ENCODE results near the gene ALG1.
"Not testable (repeated sequence)": the region's sequence is repeated elsewhere in the genome, so short reads cannot be mapped to it uniquely, and the experiment has no call there.

The ALG1 gene

DNA sequence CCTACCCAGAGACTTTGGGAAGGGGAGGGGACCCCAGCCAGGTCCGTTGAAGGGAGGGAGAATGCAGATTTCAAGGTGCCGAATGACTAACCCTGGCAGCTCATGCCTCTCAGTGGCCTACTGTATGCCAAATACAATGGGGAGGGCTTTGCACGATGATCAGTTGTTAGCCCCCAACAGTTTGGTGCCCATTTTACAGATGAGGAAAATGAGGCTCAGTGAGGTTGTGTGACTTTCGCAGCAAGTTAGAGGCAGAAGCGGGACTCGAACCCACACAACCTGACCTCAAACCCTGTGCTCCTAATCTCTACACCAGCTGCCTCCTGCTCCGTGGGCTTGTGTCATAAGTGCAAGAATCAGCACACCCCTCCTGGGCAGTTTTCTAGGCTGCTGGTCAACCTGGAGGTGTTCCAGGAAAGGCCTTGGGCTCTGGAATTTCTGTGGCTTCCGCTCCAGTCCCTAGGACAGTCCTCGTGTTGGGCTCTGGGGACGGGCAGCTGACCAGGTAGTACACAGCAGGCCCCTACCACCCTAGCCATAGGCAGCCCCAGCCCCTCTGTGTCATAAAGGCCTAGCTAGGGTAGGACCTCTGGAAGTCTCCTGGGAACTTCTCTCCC is 26.0 kb upstream of the ALG1 start:
- DNase-seq: no peak

DNA sequence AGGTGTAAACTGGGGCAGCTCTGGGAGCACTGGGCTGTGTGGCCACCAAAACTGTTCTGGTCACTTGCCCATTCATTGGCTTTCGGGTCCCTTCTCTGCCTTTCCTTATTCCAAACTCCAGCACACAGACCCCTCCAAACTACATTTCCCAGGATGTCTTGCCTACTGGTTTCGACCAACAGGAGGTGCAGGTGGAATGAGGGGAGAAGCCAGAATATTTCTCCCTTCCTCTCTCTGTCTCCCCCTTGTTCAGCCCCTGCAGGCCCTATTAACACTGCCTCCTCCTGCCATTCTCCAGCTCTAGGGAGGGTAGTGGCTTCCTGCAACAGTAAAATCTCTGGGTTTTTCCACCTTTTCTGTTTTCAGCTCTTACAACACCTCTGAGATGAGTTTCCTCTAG is 24.7 kb upstream of the ALG1 start:
- no peak for DNase-seq

DNA sequence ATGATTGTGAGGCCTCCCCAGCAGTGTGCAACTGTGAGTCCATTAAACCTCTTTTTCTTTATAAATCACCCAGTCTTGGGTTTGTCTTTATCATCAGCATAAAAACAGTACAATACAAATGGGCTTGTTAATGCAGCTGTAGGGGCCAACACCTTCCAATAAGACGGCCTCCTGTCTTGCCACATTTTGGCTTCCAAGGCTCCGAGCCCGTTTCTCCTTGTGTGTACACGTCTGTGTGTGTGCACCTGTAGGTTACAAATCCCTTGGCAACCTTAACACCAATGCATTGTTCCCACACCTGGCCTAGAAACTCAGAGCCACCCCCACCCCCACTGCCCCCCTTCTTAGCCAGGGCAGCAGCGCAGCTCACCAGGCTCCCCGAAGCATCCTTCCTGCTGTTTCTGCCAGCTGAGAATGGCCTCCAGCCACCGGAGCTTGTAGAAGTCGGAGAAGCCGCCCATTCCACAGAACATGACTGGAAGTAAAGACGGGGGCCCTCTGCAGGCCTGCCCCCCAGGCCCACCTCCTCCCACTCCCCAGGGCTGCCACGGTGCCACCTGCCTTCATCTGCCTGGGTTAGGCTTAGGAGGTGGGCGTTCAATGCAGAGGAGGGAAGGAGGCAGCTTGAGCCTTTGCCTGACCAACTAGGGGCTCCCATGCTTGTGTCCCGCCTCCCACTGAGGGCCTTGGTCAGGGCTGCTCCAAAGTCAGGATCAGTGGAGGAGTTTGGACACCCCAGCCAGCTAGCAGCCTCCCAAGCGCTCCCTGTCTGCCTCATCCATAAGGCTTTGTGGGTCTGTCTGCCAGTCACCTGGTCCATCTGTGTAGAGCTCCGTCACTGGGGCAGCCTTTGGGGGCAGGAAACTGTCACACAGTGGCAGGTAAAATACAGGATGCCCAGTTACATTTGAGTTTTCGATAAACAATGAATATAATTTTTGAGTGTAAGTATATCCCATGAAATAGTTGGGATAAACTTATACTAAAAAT is 16.5 kb upstream of the ALG1 start:
- DNase-seq: no peak

DNA sequence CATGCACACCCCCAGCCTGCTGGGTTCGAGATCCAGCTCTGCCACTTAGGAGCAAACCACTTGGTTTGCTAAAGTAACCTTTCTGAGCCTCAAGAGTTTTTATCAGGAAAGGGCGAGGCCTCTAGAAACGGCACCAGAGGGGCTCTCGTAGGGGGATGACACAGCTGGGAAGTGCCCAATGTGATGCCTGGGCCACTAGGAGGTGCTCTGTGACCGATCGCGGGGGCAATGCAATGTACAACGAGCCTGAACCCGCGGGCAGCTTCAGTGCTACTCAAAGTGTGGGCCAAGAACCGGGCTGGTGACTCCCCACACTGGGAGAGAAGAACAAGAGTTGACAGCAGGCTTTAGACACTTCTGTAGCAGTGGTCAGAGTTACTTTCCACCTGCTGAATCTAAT is 15.3 kb upstream of the ALG1 start:
- DNase-seq: peak; percentile 68

DNA sequence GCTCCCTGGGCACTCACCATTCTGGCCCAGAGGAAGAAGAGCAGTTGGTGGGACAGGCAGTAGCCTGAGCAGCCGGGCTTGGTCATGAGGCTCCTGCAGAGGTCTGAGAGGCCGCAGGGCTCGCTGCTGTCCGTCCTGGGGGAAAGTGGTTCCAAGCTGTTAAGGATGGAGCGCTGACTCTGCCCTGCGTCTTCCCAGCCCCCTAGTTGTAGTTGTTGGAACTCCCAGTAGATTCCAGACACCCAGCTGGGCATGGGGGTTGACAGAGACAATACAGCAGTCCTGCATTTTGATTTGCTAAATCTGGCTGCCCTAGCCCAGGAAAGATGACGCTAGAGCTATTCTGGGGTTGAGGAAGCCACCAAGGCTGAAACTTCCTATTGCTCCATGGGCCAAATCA is 13.2 kb upstream of the ALG1 start:
- DNase-seq: no peak

DNA sequence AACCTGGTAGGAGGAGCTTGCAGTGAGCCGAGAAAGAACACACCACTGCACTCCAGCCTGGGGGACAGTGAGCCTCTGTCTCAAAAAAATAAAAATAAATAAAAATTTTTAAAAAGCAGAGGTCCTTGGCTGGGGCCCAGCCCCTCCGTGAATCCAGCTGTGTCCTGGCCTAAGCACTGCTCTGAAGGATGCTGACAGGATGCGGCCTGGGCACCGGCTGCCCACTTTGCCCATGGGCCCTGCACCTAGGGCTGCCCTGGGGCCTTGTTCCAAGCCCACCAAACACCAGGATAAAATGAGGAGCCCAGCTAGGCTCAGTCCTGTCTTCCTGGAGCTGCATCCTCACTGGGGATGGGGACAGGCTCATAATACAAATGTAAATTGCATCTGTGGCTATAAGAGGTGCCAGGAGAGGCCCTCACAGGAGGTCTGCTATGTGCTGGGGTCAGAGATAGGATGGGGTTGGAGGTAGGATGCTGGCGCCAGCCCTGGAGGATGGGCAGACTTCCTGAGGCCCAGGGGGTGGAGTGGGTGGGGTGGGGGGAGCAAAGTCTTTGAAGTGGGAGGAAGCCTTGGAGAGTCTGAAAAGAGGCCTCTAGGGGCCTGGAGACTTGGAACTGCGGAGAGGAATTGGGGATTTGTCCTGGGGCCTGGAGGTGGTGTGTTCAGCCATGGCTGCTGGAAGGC is 12.1 kb upstream of the ALG1 start:
- no peak for DNase-seq

DNA sequence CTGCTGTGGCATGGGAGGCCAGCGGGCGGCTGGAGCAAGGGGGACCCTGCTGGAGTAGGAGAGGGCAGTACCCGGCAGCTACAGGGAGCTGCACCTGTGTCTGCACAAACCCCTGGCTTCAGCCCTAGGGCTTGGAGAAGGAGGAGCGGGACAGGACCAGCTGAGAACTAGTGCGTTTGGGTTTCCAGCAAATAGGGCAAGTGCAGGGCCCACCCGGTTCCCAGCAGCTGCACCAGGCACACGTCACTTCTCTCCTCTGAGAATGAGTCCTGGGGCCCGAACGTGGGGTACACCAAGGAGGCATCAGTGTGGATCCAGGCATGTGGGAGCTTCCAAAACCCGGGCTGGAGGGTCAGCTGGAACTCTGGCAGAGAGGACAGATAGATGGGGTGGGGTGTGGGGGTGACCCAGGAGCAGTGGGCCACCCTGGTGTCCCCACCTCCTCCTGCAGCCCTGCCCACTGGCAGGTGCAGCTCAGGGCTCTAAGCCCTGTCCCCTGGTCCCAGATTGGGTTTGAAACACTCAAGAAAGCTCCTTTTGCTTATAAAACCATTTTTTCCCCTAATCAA is 11.5 kb upstream of the ALG1 start:
- DNase-seq: no peak

DNA sequence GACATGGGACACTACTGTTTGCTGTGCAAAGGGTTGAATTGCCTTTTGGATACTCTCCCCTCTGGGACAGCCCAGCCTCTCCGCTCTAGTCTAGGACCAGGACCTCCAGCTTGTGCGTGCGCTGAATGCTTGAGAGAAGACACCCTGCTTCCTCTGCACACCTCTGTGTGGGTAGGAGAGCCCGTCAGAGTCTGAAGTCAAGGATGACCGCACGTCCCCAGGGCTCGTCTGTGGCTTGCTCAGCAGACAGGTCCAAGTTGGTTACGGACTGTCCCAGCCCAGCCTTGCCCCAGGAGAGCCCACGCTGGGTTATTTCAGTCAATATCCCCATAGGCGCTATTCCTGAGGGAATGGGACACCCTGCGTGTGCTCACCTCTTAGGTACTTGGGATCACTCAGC is 9.6 kb upstream of the ALG1 start:
- DNase-seq: no peak

DNA sequence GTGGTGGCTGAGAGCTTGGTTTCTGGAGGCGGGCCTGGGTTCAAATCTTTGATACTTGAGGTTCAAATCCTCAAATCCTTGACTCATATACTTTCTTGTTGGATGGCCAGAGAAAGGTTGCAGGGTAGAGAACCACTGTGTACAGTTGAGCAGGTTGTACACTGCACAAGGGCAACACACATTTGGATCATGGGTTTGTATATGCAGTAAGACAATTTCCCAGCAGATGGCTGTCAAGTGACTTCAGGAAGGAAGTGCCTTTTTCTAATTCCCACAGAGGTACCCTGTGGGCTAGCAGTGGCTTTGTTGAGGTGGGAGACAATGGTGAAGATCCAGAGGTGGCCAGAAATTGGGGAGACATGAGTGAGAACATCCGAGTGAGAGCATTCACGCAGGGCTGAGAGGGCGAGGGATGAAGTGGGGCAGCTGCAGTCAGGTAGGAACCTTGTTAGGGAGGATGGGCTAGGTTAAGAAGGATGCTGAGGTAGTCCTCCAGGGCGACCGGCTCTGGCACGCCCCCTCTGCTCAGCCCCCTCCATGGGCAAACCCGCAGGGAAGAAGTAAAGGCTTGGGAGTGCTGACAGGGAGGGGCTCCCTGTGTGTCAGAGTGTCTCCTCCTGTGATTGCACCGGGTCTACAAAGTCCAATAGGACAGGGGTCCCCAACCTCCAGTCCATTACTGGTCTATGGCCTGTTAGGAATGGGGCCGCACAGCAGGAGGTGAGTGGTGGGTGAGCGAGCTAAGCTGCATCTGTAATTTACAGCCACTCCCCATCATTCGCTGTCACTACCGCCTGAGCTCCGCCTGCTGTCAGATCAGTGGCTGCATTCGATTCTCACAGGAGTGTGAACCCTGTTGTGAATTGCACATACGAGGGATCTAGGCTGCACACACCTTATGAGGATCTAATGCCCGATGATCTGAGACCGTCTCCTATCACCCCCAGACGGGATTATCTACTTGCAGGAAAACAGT is 8.6 kb upstream of the ALG1 start:
- no peak for DNase-seq

DNA sequence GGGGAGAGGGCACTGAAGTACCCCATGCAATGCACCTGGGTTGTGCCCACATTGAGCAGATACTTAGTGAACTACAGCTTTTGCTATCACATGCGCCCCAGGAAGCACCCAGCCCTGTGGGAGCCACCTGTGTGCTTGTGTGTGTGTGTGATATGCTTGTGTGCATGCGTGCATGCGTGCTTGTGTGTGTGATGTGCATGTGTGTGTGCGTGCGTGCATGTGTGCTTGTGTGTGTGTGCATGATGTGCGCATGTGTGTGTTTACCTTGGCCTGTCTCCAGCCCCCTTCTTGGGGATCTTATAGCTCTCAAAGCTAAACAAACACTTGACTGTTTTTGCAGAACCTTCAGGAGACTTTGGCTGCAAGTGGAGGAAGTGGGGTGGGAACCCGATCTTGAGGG is 6.7 kb upstream of the ALG1 start:
- DNase-seq: no peak

DNA sequence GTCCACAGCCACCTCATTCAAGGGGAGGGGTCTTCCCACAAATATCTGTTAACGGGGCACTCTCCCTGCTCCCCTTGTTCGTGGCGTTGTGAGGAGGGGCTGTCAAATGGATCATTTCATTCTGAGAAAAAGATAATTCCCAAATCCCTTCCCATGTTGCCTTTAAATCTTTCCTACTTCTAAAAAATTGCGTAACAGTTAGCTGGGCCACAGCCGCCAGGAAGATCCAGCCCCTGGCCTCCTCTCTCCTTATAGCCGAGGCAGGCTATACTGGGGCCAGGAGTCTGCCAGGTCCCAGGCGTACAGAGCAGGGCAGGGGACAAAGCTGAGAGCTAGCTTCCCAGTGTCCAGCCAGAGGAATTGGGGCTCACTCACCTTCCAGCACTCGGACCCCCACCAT is 6.3 kb upstream of the ALG1 start:
- DNase-seq: no peak

DNA sequence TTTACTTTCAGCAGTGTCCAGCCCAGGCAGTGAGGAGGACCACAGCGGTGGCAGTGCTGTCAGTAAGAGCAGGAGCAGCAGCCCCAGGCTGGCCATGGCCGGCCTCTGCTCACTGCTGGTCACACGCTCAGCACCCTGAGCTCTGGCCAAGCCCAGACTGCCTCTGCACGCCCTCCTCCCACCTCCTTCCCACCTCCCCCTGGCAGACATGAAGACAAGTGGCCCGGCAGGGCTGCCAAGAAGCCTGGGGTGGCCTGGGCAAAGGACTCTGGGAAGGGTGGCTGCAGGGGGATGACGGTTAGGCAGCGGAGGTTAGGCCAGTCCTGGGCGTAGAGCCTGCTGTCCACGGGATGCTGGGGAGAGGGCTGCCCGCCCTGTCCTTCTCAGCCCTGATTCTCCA is 5.8 kb upstream of the ALG1 start, which contains the start of gene C16orf89:
C16orf89 (minus strand) TSS at position 144 of the 400 bp plus-strand sequence; CDS start at position 96, 48 bp downstream.
- DNase-seq: no peak

DNA sequence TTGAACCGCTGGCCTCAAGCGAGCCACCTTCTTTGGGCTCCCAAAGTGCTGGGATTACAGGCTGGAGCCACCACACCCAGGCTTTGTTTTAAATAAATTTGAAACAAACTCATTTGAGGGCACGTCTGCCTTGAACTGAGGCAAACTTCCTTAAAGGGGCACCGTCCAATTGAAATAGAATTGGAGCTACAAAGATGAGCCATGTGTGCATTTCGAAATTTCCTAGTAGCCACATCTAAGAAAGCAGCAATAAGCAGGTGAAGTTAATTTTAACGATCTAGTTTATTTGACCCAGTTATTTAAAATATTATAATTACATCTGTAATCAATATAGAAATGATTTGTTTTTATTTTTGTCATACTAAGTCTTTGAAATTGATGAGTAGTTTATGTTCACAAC is 5.1 kb upstream of the ALG1 start:
- no peak for DNase-seq

DNA sequence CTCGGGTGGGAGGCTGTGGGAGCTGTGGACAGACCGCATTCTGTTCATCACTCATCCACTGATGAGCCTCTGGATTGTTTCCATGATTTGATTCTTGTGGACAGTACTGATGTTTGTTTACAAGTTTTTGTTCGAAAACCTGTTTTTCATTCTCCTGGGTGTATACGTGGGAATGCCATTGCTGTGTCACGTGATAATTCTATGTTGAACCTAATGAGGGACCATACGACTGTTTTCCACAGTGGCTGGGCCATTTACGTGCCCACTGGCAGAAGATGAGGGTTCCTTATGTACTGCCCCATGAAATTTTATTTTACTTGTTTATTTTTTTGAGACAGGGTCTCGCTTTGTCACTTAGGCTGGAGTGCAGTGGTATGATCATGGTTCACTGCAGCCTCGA is 2.6 kb upstream of the ALG1 start:
- no peak for DNase-seq

DNA sequence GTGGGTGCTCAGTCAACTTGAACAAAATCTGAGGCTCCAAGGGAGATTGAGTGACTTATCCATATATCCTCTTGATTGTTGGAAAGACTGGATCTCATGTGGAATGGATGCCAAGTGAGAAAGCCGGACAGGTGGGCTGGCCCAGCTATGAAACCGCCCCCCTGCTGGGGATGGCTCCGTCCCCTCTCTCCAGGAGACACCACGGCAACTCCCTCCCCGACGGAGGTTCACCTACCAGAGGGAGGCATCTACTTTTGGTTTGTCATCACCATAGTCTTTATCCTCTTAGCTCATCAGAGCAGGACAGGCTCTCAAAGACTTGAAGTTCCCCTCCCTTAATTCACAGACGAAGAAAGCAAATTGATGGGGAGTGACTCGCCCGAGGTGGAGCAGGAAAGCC is 1.8 kb upstream of the ALG1 start:
- no peak for DNase-seq

DNA sequence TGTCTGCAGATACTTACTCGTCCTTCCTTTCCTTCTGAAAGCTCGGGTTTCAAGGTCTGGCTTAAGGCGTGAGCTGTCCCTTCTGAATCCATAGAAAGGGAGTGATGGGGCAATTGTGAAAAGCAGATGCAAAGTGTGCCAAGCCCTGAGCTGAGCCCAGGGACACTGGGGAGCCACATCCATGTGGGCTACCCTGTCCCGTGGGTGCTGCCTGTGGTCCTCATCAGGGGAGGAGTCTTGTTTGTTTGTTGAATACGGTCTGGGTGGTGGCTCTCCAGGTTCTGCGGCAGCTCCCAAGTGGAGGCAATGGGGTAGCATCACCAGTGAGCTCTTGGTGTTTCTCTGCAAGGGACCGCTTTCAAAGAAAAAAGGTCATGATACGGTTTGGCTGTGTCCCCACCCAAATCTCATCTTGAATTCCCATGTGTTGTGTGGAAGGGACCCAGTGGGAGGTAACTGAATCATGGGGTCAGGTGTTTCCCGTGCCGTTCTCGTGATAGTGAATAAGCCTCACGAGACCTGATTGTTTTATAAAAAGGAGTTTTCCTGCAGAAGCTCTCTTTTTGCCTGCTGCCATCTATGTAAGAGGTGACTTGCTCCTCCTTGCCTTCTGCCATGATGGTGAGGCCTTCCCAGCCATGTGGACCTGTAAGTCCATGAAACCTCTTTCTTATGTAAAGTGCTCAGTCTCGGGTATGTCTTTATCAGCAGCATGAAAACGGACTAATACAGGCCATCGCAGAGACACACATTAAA is 1.0 kb upstream of the ALG1 start:
- no peak for DNase-seq

DNA sequence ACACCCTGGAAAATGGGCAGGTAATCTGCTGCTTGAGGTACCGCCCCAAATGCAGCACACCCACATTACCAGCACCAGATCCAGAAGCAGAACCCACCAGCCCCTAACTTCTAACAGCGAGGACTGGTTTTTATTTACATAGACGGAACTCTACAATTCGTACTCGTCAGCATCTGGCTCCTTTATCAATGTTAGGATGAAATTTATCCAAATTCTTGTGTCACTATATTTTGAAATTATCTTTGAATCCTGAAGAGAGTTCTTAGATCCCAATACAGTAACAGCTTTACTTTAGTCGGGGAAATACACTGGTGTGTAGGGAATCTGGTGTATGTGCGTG is 332 bp upstream of the ALG1 start:
- no peak for DNase-seq

DNA sequence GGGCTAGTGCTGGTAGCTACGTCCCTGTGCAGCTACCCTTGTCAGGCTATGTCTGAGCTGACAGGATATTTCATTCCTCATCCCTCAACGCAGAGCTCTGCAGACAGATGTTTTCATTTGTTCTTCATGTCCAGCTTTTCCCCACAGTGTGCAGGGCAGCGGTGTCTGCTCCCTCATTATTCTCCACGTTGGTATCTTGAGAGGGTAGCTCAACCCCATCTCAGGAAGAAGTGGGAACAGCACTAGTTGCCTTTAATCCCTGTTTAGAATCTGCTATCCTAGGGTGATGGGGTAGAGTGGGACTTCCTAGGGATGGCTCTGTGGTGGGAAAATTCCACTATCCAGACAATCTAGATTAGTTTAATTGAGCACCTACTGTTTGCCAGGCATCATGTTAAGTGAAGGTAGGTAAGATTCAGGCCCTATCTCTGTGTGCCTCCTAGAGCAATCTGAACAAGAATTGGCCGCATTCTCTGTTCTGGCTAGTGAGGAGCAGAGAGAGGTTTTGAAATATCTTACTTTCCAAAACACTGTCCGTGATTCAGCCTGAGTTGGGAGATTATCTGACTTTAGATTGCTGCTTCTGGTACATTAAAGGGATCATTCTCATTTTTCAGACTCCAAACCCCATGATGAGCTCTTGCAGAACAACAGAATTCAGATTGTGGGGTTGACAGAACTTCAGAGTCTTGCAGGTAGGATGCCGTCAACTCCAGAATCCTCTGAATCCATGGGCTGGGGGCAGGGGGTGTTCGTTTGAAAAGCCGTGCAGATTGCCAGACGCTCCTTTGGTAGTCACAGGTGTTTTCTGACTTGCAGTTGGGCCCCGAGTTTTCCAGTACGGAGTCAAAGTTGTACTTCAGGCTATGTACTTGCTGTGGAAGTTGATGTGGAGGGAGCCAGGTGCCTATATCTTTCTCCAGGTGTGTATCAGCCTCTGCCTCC is 963 bp downstream of the ALG1 start:
- no peak for DNase-seq

DNA sequence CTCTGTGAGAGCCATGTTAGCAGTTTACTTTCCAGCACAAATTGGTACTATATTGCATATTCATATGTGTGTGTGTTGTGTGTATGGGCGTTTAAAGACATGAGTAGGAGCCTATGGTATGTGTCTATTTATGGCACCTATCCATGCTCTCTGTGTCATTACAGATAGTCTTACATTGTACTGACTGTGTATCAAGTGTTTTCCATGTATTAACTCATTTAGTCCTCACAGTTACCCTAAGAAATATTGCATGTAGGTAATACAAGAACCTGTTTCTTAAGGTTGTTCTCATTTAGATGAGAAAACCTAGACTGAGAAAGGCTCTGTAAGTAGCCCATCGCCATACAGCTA is 1.6 kb downstream of the ALG1 start:
- no peak for DNase-seq

DNA sequence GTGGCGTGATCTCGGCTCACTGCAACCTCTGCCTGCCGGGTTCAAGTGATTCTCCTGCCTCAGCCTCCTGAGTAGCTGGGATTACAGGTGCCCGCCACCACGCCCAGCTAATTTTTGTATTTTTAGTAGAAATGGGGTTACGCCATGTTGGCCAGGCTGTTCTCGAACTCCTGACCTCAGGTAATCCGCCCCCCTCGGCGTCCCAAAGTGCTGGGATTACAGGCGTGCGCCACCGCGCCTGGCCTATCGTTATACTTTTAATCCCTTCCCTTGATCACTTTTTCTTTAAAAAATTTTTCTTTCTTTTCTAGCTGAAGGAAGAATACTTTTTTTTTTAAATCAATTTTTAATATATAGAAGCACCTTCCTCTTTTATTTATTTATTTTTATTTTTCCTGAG is 2.1 kb downstream of the ALG1 start:
- DNase-seq: not testable (repeated sequence)
